K562 (cell line): ENCODE results near the gene DNASE1L3. TPM values are rescaled to one million over a fixed set of nuclear protein-coding genes. Genes with fewer than 3 reads are reported as not detected.

Experiments
- ATAC-seq: fragments of 200-7000 bp; cut with Tn5 transposase; 3 replicates; pipeline ENCODE4 v1.9.1; 2020; ENCODE audit warnings: moderate library complexity
- BruUV-seq: library from RNA; stranded (reverse); fragments of 400-500 nt; replicated peaks from 2 replicates; lab custom pipeline; 2021; lab: Mats Ljungman, UMichigan
- CTCF ChIA-PET: fragments of 300-600 bp; formaldehyde crosslinking; extraction: SDS; loops from one replicate; lab custom pipeline; 2021; ENCODE audit warnings: low intra/inter-chr PET ratio; lab: Yijun Ruan, JAX
- POLR2A ChIA-PET: fragments of 300-600, 350-650 bp; sonication (Branson Sonifier 250); formaldehyde crosslinking; extraction: SDS; loops from one replicate; lab custom pipeline; 2021; ENCODE audit warnings: antibody characterized with exemption, inconsistent platforms; lab: Yijun Ruan, JAX
- DNase-seq, 4 experiments: peaks; one replicate each; pipeline versions ENCODE4 v3.0.0 to v3.0.0-alpha.2; 2011 to 2018; ENCODE audit warnings: low spot score in 3 of 4, mixed read lengths in 3 of 4; ENCODE audit errors: extremely low read depth in 1 of 4
- FAIRE-seq: peaks from 2 replicates; lab custom pipeline; 2011; peaks lifted over from hg19 to GRCh38; lab: Jason Lieb, UNC
- H2AFZ ChIP-seq: 2 replicates; pipeline ENCODE4 v1.6.0; 2011; ENCODE audit warnings: low read depth, low read length, control low read depth, inconsistent platforms
- H3K27ac ChIP-seq: fragments of 200-600 bp; 3 replicates; pipeline ENCODE4 v1.8.0; 2011; ENCODE audit warnings: low read depth, mild to moderate bottlenecking, control low read depth, inconsistent platforms, low read length, moderate library complexity, mixed read lengths; ENCODE audit errors: extremely low read depth
- H3K27me3 ChIP-seq, 2 experiments: fragments of 300-600 bp in 1 of 2; 2 replicates in 1 of 2; 3 replicates in 1 of 2; pipeline versions ENCODE4 v1.6.0 to v1.8.0; 2011; ENCODE audit warnings: inconsistent platforms in 2 of 2, low read length in 2 of 2, mild to moderate bottlenecking in 1 of 2, mixed read lengths in 1 of 2, moderate library complexity in 1 of 2; ENCODE audit not compliant: control insufficient read depth in 2 of 2, insufficient read depth in 2 of 2
- H3K36me3 ChIP-seq: fragments of 300-600 bp; 3 replicates; pipeline ENCODE4 v1.8.0; 2011; ENCODE audit warnings: mild to moderate bottlenecking, low read length, inconsistent platforms; ENCODE audit not compliant: control insufficient read depth, insufficient read depth
- H3K4me1 ChIP-seq, 2 experiments: fragments of 200-600 bp in 1 of 2; replicated peaks in 1 of 2; 2 replicates in 1 of 2; 3 replicates in 1 of 2; pipeline versions ENCODE4 v1.5.1 to v1.8.0; 2011; ENCODE audit warnings: inconsistent platforms in 2 of 2, low read length in 2 of 2, mild to moderate bottlenecking in 1 of 2, mixed read lengths in 1 of 2, moderate library complexity in 1 of 2; ENCODE audit not compliant: control insufficient read depth in 2 of 2, insufficient read depth in 2 of 2
- H3K4me2 ChIP-seq: 2 replicates; pipeline ENCODE4 v1.6.1; 2011; ENCODE audit warnings: low read length, control low read depth, inconsistent platforms, mixed read lengths; ENCODE audit not compliant: insufficient read depth
- H3K4me3 ChIP-seq: fragments of 200-600 bp; sonication (generic), shearing (Covaris generic); 2 replicates; pipeline ENCODE4 v1.5.1; 2016; ENCODE audit warnings: control low read depth, inconsistent platforms
- H3K79me2 ChIP-seq: fragments of 200-600 bp; 3 replicates; pipeline ENCODE4 v1.8.0; 2011; ENCODE audit warnings: low read length, inconsistent platforms; ENCODE audit not compliant: control insufficient read depth, insufficient read depth
- H3K9ac ChIP-seq, 2 experiments: 2 replicates each; pipeline versions ENCODE4 v1.6.0 to v1.6.1; 2011; ENCODE audit warnings: low read depth in 2 of 2, low read length in 2 of 2, control low read depth in 1 of 2, inconsistent platforms in 1 of 2, mild to moderate bottlenecking in 1 of 2, mixed read lengths in 1 of 2; ENCODE audit not compliant: insufficient read depth in 1 of 2
- H3K9me1 ChIP-seq: one replicate; pipeline ENCODE4 v1.6.0; 2011; ENCODE audit warnings: inconsistent platforms, mild to moderate bottlenecking, low read length, moderate library complexity; ENCODE audit not compliant: control insufficient read depth, insufficient read depth
- H3K9me3 ChIP-seq: replicated peaks from 2 replicates; pipeline ENCODE4 v1.5.1; 2011; ENCODE audit warnings: low read depth, low read length, inconsistent platforms; ENCODE audit not compliant: control insufficient read depth, insufficient read depth
- H4K20me1 ChIP-seq: replicated peaks from 2 replicates; pipeline ENCODE4 v1.6.1; 2011; ENCODE audit warnings: low read length, inconsistent platforms, mixed read lengths; ENCODE audit not compliant: control insufficient read depth, insufficient read depth
- ADNP ChIP-seq: fragments of 200-800 bp; sonication (Bioruptor generic); IDR thresholded peaks from 2 replicates; pipeline ENCODE4 v1.6.1; 2016; ENCODE audit warnings: missing genetic modification characterization, missing compliant biosample characterization
- ARID3B ChIP-seq: fragments of 250-450 bp; sonication (Bioruptor Pico); IDR thresholded peaks from 2 replicates; pipeline ENCODE4 v1.4.0; 2020; ENCODE audit warnings: borderline replicate concordance
- KHSRP ChIP-seq: fragments of 450-650 bp; IDR thresholded peaks from 2 replicates; pipeline ENCODE4 v1.6.1; 2017
- MTA2 ChIP-seq: fragments of 450-650 bp; IDR thresholded peaks from 2 replicates; pipeline ENCODE4 v1.6.1; 2016; ENCODE audit warnings: low read depth
- MYC ChIP-seq, 2 experiments: fragments of 250-450 bp in 1 of 2; sonication (Bioruptor Pico) in 1 of 2; IDR thresholded peaks; 2 replicates each; pipeline versions ENCODE4 v1.5.1 to v1.6.1; 2012 to 2021; ENCODE audit warnings: low read depth in 2 of 2, borderline replicate concordance in 1 of 2, improper control_type of control experiment in 1 of 2, low read length in 1 of 2, mild to moderate bottlenecking in 1 of 2, moderate library complexity in 1 of 2
- NFE2 ChIP-seq: IDR thresholded peaks from 2 replicates; pipeline ENCODE4 v1.6.1; 2014; ENCODE audit warnings: antibody characterized with exemption, low read depth
- POLR2G ChIP-seq: fragments of 200-400 bp; formaldehyde crosslinking; IDR thresholded peaks from 2 replicates; pipeline ENCODE4 v1.6.1; 2017; ENCODE audit warnings: low read depth, mild to moderate bottlenecking, antibody characterized with exemption, low read length, moderate library complexity
- TBL1XR1 ChIP-seq, 2 experiments: IDR thresholded peaks; 2 replicates each; pipeline ENCODE4 v1.6.1; 2012; ENCODE audit warnings: improper control_type of control experiment in 2 of 2, low read length in 2 of 2, mild to moderate bottlenecking in 1 of 2
- ZNF785 ChIP-seq: fragments of 250-450 bp; sonication (Bioruptor Pico); IDR thresholded peaks from 2 replicates; pipeline ENCODE4 v1.4.0; 2020; ENCODE audit warnings: mild to moderate bottlenecking
- WGBS: fragments of 100-300 bp; shearing (Covaris generic); methylation state at CpG from one replicate; pipeline ENCODE4 v1.1.6; 2016; ENCODE audit warnings: low coverage, mixed read lengths; ENCODE audit not compliant: insufficient coverage; ENCODE audit errors: missing lambda C conversion rate; 5-methylcytosine and 5-hydroxymethylcytosine counted together
- in situ Hi-C: fragments of 300-500 bp; cut with MboI; formaldehyde crosslinking; loops from 4 replicates; pipeline ENCODE4 v1.15.0; 2018; ENCODE audit warnings: inconsistent platforms, mixed read lengths
- intact Hi-C: fragments of 100-400 bp; cut with micrococcal nuclease; formaldehyde crosslinking; loops from 2 replicates; pipeline ENCODE4 v1.14.2; 2022
- polyA plus RNA-seq, 8 experiments: library from polyadenylated mRNA; depleted of rRNA in 4 of 8; stranded (reverse) in 5 of 8; unstranded in 3 of 8; fragments of >200 nt; fragmentation: Nextera tagmentation in 2 of 8; fragmentation: Illumina TruSeq in 1 of 8; extraction: Ambion mirVana in 2 of 8; extraction: Trizol in 1 of 8; gene quantifications; 2 replicates each; pipeline versions ENCODE4 v1.2.1 to v1.2.3, GENCODE V29; 2011 to 2014; ENCODE audit warnings: inconsistent platforms in 1 of 8, missing spikeins in 1 of 8
- total RNA-seq, 7 experiments: library from RNA; depleted of rRNA in 6 of 7; stranded (reverse); fragments of >200 nt in 6 of 7; fragmentation: Illumina TruSeq in 2 of 7; extraction: Trizol in 2 of 7; gene quantifications; 2 replicates each; pipeline versions ENCODE4 v1.2.1 to v1.2.3, GENCODE V29; 2011 to 2021; ENCODE audit warnings: low replicate concordance in 1 of 7
- TF ChIP-seq, protein P1 (sequence below): fragments of 250-450 bp; sonication (Bioruptor Pico); IDR thresholded peaks from 2 replicates; pipeline ENCODE4 v1.8.0; 2021; ENCODE audit warnings: borderline replicate concordance, mild to moderate bottlenecking, moderate library complexity; ENCODE audit not compliant: poor library complexity, severe bottlenecking
- TF ChIP-seq, protein P2 (sequence below): fragments of 250-450 bp; sonication (Bioruptor Pico); IDR thresholded peaks from 2 replicates; pipeline ENCODE4 v1.4.0; 2020; ENCODE audit warnings: mild to moderate bottlenecking

The DNASE1L3 gene
- total and polyA plus RNA-seq, 9 of the 15 experiments (the other 6 are each of a cell fraction or from before 2014, with no cell fraction given) = 0.06 TPM; not detected in 8

DNA sequence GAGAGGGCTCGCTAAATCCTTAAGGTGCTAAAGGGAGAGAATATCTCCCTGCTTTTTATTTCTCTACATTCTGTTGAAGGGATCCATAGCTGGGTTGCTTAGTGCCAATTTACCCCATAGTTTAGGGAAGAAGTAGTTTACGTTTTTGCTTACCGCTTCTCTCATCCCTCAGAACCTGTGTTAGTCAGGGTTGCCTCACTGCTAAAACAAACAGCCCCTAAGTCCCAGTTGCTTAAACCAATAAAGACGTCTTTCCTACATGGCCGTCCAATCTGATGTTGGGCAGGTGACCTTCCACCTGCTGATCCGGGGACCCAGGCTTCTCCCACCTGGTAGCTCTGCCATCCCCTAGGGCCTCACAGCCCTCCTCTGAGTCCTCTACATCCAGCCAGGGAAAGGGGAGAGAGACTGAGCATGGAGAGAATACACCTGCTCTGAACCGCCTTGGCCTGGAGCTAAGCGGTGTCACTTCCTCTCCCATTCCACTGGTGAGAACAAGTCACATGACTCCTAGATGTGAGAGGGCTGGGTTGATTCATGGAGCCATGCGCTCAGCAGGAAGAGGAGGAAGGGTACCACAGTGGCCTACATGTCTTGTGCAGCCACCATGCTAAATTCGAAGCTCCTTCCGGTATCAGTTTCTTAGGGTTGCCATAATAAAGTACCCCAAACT is 26.3 kb downstream of the DNASE1L3 start (continued):
- no peak for TF ChIP-seq NFE2

DNA sequence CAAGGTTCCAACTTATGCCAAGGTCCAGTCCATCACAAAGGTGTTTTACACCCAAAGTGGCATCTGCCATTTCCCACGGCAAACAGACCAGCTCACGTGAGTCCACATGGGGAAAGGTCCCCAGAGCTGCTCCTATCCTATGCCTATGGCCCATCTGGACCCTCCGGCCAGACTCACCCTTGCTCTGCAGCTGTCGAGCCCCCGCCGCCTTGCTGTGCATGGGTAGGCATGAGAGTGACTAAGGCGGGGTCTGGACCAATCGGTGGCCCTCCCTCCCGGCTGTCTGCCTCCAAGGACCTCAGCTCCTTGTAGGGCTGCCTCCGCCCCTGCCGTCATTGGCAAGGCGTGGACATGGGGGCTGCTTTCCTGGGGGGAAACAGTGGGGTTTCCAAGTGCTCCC is 26.9 kb downstream of the DNASE1L3 start:
- H3K4me1 ChIP-seq = peaks cover 0 to 11% of the 10 kb centered on the region in 2 experiments; a peak in 4 of 5 replicates

More for the DNA sequence above, 26.9 kb downstream of the DNASE1L3 start:
- no peak for FAIRE-seq
- H3K4me2 ChIP-seq = no peak overlapping the region
- no peaks in the 10 kb centered on the region for H3K9me3 ChIP-seq
- no peak for ATAC-seq
- in situ Hi-C loops (loop anchor here (10.0 kb wide), 2 partner anchors 231 to 351 kb away; partner anchors contain the start of gene ACOX2), intact Hi-C loops (no loop called here)
- ChIA-PET CTCF (no interaction called here), POLR2A (interaction anchor here (0.5 to 0.7 kb wide), 3 partner anchors 25 to 952 kb away, joined by 3 to 4 read pairs (median 3); no protein-coding TSS in a partner anchor)
- no peaks in the 10 kb centered on the region for H4K20me1 ChIP-seq
- no peak for DNase-seq
- no peak for TF ChIP-seq ARID3B (CRISPR knock-in tag)
- TF ChIP-seq TBL1XR1 (IDR thresholded peaks at IDR 0.05; ENCODE audit: low read length in 2 of 2) = no peak
- no peak for TF ChIP-seq ADNP (tag)
- no peak for TF ChIP-seq MYC (IDR thresholded peaks at IDR 0.05; ENCODE audit: low read depth, low read length)
- TF ChIP-seq MYC (CRISPR knock-in tag; IDR thresholded peaks at IDR 0.05; ENCODE audit: borderline replicate concordance, low read depth) = no peak
- TF ChIP-seq POLR2G = no peak
- no peak for TF ChIP-seq KHSRP
- TF ChIP-seq ZNF785 (CRISPR knock-in tag) = no peak
- TF ChIP-seq, protein P1, sequence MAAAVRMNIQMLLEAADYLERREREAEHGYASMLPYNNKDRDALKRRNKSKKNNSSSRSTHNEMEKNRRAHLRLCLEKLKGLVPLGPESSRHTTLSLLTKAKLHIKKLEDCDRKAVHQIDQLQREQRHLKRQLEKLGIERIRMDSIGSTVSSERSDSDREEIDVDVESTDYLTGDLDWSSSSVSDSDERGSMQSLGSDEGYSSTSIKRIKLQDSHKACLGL = no peak
- TF ChIP-seq, protein P2, sequence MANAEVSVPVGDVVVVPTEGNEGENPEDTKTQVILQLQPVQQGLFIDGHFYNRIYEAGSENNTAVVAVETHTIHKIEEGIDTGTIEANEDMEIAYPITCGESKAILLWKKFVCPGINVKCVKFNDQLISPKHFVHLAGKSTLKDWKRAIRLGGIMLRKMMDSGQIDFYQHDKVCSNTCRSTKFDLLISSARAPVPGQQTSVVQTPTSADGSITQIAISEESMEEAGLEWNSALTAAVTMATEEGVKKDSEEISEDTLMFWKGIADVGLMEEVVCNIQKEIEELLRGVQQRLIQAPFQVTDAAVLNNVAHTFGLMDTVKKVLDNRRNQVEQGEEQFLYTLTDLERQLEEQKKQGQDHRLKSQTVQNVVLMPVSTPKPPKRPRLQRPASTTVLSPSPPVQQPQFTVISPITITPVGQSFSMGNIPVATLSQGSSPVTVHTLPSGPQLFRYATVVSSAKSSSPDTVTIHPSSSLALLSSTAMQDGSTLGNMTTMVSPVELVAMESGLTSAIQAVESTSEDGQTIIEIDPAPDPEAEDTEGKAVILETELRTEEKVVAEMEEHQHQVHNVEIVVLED (CRISPR knock-in tag) = no peak
- no peak for TF ChIP-seq MTA2
- no peaks in the 10 kb centered on the region for H3K9me1 ChIP-seq
- 45% methylated on average over 10 of the region's 12 CpGs for WGBS
- H3K9ac ChIP-seq = no peak overlapping the region
- no peaks in the 10 kb centered on the region for H3K79me2 ChIP-seq
- H2AFZ ChIP-seq = no peak overlapping the region
- H3K27ac ChIP-seq = no peak overlapping the region
- BruUV-seq = no TSS peak
- no peaks in the 10 kb centered on the region for H3K27me3 ChIP-seq
- H3K36me3 ChIP-seq = no peaks in the 10 kb centered on the region
- no peak overlapping the region for H3K4me3 ChIP-seq
